Effector memory CD4-positive, alpha-beta T cell (primary cell): ENCODE data around the gene PITPNM1.
A peak's percentile ranks its signal among the peaks of the same experiment; 100 is the strongest.
"Not testable (repeated sequence)": the region's sequence is repeated elsewhere in the genome, so short reads cannot be mapped to it uniquely, and the experiment has no call there.

ENCODE experiments used
- DNase-seq, 3 donors: peaks; one replicate each; pipeline ENCODE4 v3.0.0-alpha.2; 2020
- H3K27ac ChIP-seq: 2 replicates; pipeline ENCODE4 v1.7.0; 2013; ENCODE audit warnings: mild to moderate bottlenecking, low read length, moderate library complexity; ENCODE audit not compliant: insufficient read depth, poor library complexity, severe bottlenecking
- H3K27me3 ChIP-seq: replicated peaks from 2 replicates; pipeline ENCODE4 v1.7.0; 2013; ENCODE audit warnings: mild to moderate bottlenecking, low read length; ENCODE audit not compliant: insufficient read depth, control insufficient read depth, poor library complexity, severe bottlenecking
- H3K36me3 ChIP-seq: 2 replicates; pipeline ENCODE4 v1.7.0; 2013; ENCODE audit warnings: mild to moderate bottlenecking, low read length, moderate library complexity; ENCODE audit not compliant: control insufficient read depth, insufficient read depth
- H3K4me1 ChIP-seq: 2 replicates; pipeline ENCODE4 v1.7.0; 2013; ENCODE audit warnings: low read length, mild to moderate bottlenecking; ENCODE audit not compliant: control insufficient read depth, insufficient read depth, poor library complexity, severe bottlenecking
- H3K4me3 ChIP-seq: 2 replicates; pipeline ENCODE4 v1.7.0; 2013; ENCODE audit warnings: low read length, low read depth, mild to moderate bottlenecking; ENCODE audit not compliant: insufficient read depth, poor library complexity, severe bottlenecking
- H3K9me3 ChIP-seq: 2 replicates; pipeline ENCODE4 v1.7.0; 2013; ENCODE audit warnings: mild to moderate bottlenecking, low read length, moderate library complexity; ENCODE audit not compliant: control insufficient read depth

The PITPNM1 gene

DNA sequence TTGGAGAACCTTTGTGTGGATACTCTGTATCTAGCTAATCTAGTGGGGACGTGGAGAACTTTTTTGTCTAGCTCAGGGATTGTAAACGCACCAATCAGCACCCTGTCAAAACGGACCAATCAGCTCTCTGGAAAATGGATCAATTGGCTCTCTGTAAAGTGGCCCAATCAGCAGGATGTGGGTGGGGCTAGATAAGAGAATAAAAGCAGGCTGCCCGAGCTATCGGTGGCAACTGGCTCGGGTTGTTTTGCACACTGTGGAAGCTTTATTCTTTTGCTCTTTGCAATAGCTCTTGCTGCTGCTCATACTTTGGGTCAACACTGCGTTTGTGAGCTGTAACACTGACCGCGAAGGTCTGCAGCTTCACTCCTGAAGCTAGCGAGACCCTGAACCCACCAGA lies 28.5 kb downstream of the PITPNM1 start:
- not testable (repeated sequence) for H3K4me3 ChIP-seq, H3K4me1 ChIP-seq, H3K9me3 ChIP-seq, DNase-seq, H3K27me3 ChIP-seq, H3K27ac ChIP-seq, H3K36me3 ChIP-seq

DNA sequence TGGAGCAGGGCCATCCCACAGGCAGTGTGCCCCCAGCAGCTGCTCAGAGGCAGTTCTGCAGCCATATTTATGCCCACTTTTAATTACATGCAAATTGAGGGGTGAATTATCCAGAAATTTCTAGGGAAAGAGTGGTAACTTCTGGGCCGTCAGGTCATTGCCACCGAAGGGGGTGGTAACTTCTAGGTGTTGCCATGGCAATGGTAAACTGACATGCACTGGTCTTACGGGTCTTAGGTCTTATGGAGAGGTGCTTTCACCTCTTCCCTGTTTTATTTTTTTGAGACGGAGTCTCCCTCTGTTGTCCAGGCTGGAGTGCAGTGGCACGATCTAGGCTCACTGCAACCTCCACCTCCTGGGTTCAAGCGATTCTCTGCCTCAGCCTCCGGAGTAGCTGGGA lies 32.3 kb downstream of the PITPNM1 start:
- peaks cover 14% of the 10 kb centered on the region for H3K4me1 ChIP-seq
- no peak overlapping the region for H3K4me3 ChIP-seq
- DNase-seq = no peak
- no peak overlapping the region for H3K27ac ChIP-seq
- no peaks in the 10 kb centered on the region for H3K36me3 ChIP-seq
- no peaks in the 10 kb centered on the region for H3K27me3 ChIP-seq
- H3K9me3 ChIP-seq = no peaks in the 10 kb centered on the region

DNA sequence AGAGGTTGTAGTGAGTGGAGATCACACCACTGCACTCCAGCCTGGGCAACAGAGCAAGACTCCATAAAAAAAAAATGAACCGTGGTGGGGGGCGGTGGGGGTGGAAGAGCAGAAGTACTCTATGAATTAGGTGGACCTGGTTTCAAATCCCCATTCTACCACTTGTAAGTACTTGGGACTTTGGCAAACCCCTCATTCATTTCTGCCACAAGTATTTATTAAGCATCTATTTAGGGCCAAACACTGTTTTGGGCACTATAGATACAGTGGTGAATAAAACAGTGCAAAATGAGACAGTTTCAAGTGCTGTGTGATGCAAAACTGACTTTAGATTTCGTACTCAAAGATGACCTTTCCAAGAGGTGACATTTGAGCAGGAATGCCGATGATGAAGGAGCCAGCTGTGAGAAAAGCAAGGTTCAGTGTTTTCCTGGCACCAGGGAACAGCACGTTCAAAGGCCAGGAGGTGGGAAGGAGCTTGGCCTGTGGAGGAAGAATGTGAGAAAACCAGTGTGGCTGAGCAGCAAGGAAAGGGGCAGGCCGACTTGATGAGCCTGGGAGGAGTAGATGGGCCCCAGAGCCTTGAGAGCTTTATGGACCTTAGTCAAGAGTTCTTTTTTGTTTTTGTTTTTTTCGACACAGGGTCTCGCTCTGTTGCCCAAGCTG lies 34.7 kb downstream of the PITPNM1 start:
- no peak for DNase-seq
- Histone ChIP-seq H3K4me1 (peaks cover 27% of the 10 kb centered on the region), H3K4me3 (no peak overlapping the region), H3K27me3 (no peaks in the 10 kb centered on the region), H3K9me3 (no peaks in the 10 kb centered on the region), H3K27ac (no peak overlapping the region), H3K36me3 (no peaks in the 10 kb centered on the region)

- no peak for DNase-seq
- peak overlapping the region; percentile 75 for H3K4me3 ChIP-seq
- peak overlapping the region; percentile 79 for H3K27ac ChIP-seq
- no peaks in the 10 kb centered on the region for H3K9me3 ChIP-seq
- peaks cover 34% of the 10 kb centered on the region for H3K4me1 ChIP-seq
- H3K36me3 ChIP-seq = no peaks in the 10 kb centered on the region
- H3K27me3 ChIP-seq = no peaks in the 10 kb centered on the region
Observed at GRCh38 chr11:67469508-67469811, 35.7 kb downstream of the PITPNM1 start.

DNA sequence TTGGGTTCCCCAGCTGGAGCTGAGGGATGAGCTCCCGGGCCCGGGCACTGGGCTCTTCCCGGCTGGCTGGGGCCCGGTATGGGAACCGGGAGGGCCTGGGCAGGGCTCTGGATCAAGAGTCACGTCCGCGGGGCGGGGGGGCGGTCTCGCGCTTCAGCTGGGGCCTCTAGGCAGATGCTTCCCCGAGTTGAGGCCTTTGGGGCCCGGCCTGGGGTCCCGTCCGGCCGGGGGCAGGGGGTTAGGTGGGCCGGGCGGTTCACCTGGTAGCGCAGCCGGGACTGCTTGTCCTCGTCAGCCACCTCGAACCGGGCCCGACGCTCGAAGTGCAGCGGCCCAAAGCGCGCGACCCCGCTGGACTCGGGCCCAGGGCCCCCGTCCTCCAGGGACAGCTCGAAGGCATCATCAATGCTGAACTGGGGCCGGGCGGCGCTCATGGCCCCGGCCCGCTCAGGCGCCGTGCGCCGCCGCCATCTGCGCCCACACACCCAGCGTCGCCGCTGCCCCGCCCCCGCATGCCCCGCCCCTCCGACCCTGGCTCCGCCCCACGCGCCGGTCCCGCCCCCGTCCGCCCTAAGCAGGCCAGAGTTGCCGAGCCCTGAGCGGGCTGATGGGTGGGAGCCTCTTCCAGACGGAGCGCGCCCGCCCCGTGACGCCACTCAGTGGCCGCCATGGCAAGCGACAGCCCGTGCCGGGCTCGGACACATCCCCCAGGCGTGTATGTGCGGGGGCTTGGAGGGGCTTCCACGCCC lies 36.2 kb downstream of the PITPNM1 start, which contains the start of gene TMEM134:
TSS of gene TMEM134 (minus strand) at position 493 of the 749 bp plus-strand sequence. CDS start at position 434, 59 bp downstream.
- Histone ChIP-seq H3K27me3 (no peaks in the 10 kb centered on the region), H3K36me3 (no peaks in the 10 kb centered on the region), H3K4me3 (peak within 1 kb of the TSS; percentile 75), H3K27ac (peak within 1 kb of the TSS; percentile 84), H3K4me1 (peaks cover 39% of the 10 kb centered on the region), H3K9me3 (no peaks in the 10 kb centered on the region)
- peak; percentile 85 to 89 (median 86) for DNase-seq

DNA sequence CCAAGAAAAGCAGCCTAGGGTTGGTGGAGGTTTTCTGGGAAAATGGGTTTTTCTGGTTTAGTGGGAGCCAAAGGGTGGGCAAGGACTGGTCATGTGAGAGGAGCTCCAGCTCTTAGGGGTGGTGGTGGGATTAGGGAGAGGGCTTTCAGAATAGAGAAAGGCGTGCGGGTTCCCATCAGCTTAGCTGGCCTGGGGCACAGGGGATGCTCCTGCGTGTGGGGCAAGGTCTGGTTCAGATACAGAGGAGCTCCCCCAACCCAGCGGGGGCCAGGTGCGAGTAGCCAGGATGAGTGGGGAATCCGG lies 36.8 kb downstream of the PITPNM1 start:
- no peak for DNase-seq
- H3K27ac ChIP-seq = peak overlapping the region; percentile 84
- peaks cover 42% of the 10 kb centered on the region for H3K4me1 ChIP-seq
- no peaks in the 10 kb centered on the region for H3K27me3 ChIP-seq
- H3K36me3 ChIP-seq = no peaks in the 10 kb centered on the region
- H3K4me3 ChIP-seq = peak overlapping the region; percentile 75
- H3K9me3 ChIP-seq = no peaks in the 10 kb centered on the region

DNA sequence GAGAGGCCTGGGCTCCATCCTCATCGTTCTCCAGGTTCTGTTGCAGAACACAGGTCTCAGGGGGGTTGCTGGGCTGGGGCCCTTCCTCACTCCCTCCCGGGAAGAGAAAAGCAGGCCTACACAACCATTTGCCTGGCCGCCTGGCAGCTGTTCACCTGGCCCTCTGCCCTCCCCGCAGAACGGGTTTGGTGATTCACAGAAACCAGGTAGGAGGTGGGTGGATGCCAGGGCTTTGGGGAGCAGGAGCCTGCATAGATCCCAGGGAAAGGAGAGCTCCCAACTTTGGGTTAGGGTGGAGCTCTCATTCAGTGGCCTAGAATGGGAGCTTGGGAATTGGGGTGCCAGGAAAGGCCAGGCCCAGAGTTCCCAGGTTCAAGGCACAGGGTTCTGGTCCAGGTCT lies 37.1 kb downstream of the PITPNM1 start:
- no peak for DNase-seq
- H3K4me1 ChIP-seq = peaks cover 42% of the 10 kb centered on the region

GRCh38 chr11:67466962-67467771 lies 38.0 kb downstream of the PITPNM1 start:
- DNase-seq = no peak
- Histone ChIP-seq H3K27me3 (no peaks in the 10 kb centered on the region), H3K4me1 (peaks cover 42% of the 10 kb centered on the region), H3K27ac (peak overlapping the region; percentile 84), H3K36me3 (no peaks in the 10 kb centered on the region), H3K9me3 (no peaks in the 10 kb centered on the region), H3K4me3 (no peak overlapping the region)

More for the DNA sequence above, 37.1 kb downstream of the PITPNM1 start:
- Histone ChIP-seq H3K4me3 (peak overlapping the region; percentile 75), H3K27me3 (no peaks in the 10 kb centered on the region), H3K9me3 (no peaks in the 10 kb centered on the region), H3K36me3 (no peaks in the 10 kb centered on the region), H3K27ac (peak overlapping the region; percentile 84)

- Histone ChIP-seq H3K27ac (peak overlapping the region; percentile 84), H3K4me1 (peaks cover 42% of the 10 kb centered on the region), H3K9me3 (no peaks in the 10 kb centered on the region)
Observed at GRCh38 chr11:67466367-67466766, 38.8 kb downstream of the PITPNM1 start.

DNA sequence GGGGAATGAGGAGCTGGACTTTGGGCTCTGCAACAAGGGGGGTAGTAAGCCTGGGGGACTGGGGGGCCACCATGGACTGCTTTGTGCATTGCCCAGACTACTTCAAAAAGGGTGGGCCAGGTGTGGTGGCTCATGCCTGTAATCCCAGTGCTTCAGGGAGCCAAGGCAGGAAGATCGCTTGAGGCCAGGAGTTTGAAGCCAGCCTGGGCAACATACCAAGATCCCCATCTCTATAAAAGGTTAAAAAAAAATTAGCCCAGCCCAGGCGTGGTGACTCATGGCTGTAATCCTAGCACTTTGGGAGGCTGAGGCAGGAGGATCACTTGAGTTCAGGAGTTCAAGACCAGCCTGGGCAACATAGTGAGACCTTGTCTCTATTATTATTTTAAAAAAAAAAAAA lies 39.6 kb downstream of the PITPNM1 start:
- not testable (repeated sequence) for H3K9me3 ChIP-seq, H3K27me3 ChIP-seq, H3K36me3 ChIP-seq, DNase-seq
- peaks cover 42% of the 10 kb centered on the region for H3K4me1 ChIP-seq
- peak overlapping the region; percentile 50 for H3K4me3 ChIP-seq
- peak overlapping the region; percentile 86 for H3K27ac ChIP-seq

More at GRCh38 chr11:67466367-67466766, 38.8 kb downstream of the PITPNM1 start:
- no peaks in the 10 kb centered on the region for H3K27me3 ChIP-seq
- H3K36me3 ChIP-seq = no peaks in the 10 kb centered on the region
- no peak for DNase-seq
- no peak overlapping the region for H3K4me3 ChIP-seq
